Astrocyte of the cerebellum (primary cell): ENCODE data around the gene RNF146.

Experiments used
- DNase-seq: peaks from one replicate; pipeline ENCODE4 v3.0.0-alpha.2; 2011; ENCODE audit warnings: low read depth
- H3K4me3 ChIP-seq: 2 replicates; pipeline ENCODE4 v1.5.1; 2011; ENCODE audit warnings: mild to moderate bottlenecking, low read depth, low read length, moderate library complexity
- in situ Hi-C: cut with HindIII; loops from 2 replicates; pipeline ENCODE4 v1.10.0; 2017; ENCODE audit warnings: low sequenced_read_pairs
- TF ChIP-seq, protein P1 (sequence below): IDR thresholded peaks from 2 replicates; pipeline ENCODE4 v1.5.1; 2012; ENCODE audit warnings: low read length, low read depth, moderate library complexity, mild to moderate bottlenecking; ENCODE audit errors: missing control alignments

RNF146 gene

DNA sequence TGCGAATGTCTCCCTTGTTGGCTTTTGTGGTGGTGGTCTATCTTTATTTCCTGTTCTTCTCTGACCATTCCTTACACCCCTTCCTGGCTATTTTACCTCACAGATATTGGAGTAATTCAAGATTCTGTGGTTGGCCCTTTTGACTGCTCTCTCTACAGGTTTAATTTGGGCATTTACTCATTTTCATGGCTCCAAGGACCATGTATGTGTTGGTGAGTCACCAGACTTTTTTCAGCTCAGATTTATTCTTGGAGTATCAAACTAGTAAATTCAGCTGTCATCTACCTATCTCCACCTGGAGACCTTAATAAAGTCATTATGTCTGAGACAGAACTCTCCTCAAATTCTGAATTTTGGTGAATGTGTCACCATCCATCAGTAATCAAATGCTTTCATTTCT, 15.5 kb downstream of the RNF146 start:
- TF ChIP-seq, protein P1, sequence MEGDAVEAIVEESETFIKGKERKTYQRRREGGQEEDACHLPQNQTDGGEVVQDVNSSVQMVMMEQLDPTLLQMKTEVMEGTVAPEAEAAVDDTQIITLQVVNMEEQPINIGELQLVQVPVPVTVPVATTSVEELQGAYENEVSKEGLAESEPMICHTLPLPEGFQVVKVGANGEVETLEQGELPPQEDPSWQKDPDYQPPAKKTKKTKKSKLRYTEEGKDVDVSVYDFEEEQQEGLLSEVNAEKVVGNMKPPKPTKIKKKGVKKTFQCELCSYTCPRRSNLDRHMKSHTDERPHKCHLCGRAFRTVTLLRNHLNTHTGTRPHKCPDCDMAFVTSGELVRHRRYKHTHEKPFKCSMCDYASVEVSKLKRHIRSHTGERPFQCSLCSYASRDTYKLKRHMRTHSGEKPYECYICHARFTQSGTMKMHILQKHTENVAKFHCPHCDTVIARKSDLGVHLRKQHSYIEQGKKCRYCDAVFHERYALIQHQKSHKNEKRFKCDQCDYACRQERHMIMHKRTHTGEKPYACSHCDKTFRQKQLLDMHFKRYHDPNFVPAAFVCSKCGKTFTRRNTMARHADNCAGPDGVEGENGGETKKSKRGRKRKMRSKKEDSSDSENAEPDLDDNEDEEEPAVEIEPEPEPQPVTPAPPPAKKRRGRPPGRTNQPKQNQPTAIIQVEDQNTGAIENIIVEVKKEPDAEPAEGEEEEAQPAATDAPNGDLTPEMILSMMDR, result no peak
- in situ Hi-C loops, result no loop called here
- no peak for DNase-seq
- H3K4me3 ChIP-seq, result no peak overlapping the region

DNA sequence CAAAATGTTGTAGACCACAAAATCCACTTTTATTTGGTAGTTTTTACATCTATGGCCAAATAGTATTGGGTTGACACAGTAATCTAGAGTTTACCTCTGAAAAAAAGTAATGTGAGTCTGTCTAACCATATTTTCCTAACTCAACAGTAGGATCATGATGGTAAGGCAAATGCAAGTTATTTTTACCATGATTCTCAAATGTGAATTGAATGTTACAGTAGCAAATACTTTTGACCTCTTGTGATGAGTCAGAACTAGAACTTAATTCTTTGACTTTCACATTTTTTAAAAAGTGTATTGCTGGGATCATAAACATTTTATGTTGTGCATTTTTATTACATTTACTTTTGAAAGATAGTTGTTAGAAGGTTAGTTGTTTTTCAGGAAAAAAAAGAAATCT, 22.0 kb downstream of the RNF146 start:
- in situ Hi-C loops, result no loop called here
- TF ChIP-seq, protein P1, result no peak
- DNase-seq, result no peak
- no peak overlapping the region for H3K4me3 ChIP-seq

DNA sequence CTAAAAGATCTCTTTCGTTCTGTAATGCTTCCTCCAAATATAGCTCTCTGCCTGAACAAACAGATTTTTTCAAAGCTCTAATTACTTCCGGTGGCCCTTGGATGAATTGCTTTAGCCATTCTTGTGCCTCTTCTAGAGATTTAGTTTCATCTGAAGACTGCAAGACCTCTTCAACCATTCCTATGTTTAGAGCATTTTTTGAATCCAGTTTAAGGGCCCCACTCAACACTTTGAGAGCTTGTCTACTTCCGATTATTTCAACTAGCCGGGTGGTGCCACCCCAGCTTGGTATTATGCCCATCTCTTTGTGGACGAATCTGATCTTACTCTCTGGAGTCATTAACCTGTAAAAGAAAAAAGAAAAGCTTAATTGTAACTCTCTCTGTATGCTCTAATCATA, 23.3 kb downstream of the RNF146 start:
- DNase-seq, result no peak
- TF ChIP-seq, protein P1, result no peak
- in situ Hi-C loops, result no loop called here
- H3K4me3 ChIP-seq, result no peak overlapping the region

DNA sequence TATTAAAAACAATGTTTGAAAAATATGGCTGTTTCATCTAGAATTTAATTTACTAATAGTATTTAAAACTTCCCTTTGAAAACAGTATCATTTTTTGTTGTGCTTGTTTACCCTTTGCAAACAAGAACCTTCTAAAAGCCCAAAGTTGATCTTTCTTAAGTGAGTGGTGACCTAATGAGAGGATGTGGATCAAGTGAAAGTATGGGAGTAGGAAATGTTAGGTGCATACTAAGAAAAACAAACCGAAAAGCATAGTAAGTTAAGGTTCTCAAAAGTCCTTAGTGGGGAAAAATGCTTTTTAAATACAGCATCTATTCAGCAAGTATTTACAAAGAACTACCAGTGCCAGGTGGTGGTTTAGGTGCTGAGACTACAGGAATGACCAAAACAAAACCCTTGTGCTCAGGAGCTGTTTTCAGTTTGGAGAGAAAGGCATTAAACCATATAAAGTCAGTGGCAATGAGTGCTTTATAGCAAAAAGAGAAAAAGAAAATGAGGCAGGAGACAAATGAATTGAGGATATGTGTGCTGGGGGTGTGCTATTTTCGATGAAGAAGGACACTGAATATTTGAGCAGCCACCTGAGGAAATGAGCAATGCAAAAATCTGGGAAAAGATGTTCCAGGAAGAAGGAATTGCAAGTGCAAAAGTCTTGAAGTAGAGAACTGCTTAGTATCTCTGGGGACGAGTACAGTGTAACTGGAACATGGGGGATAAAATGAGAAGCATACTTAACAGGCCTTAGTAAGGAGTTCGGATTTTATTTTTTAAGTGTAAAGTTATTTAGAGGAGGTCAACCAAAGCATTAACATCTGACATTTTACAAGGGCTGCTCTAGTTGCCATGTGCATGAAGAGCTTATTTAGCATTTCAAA, 24.0 kb downstream of the RNF146 start:
- H3K4me3 ChIP-seq, result no peak overlapping the region
- DNase-seq, result no peak
- TF ChIP-seq, protein P1, result no peak
- in situ Hi-C loops, result no loop called here

DNA sequence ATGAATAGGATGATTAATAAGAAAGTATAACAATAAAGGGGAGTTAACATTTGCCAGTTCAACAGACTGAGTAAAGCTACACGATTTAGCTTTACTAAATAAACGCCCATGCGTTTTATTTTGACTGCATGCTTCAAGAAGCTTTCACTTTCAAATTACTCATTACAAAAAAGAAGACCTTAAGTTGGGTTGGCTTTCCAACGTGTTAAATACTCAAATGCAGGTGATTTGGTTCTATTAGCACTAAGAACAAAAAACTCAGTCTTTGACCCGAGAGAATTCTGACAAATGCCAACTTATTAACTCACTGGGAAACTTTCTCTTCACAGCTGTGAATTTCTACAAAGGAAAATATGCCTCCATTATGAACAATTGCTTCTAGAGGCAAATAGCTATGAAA, 24.8 kb downstream of the RNF146 start:
- H3K4me3 ChIP-seq, result no peak overlapping the region

DNA sequence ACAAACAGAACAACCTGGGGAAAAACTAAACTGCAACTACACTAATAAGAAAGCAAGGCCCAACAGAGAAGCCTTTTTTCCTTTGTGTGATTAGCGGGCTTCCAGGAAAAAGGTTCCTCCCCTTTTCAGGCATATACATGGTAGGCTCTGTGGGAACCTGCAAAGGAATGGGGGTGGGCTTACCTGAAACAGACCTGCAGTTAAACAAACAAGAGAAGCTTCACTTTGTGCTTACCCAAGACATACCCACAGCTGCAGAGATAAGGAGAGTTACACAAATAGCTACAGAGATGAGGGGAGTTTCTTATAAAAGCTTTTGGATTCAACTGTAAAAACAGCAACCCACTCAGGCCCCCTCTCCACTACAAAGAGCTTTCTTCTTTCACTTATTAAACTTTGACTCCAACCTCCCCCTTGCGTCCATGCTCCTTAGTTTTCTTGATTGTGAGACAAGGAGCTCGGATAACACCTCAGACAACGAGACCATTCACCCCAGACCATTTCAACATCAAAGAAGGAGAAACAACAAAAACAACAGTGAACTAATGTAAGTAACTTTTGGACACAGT, 30.9 kb downstream of the RNF146 start:
- in situ Hi-C loops, result no loop called here
- no peak overlapping the region for H3K4me3 ChIP-seq
- no peak for DNase-seq
- TF ChIP-seq, protein P1, result no peak

More for the DNA sequence above, 24.8 kb downstream of the RNF146 start:
- in situ Hi-C loops, result no loop called here
- TF ChIP-seq, protein P1, result no peak
- DNase-seq, result no peak
